Measurements from ENCODE around the gene RALGDS.
"Not testable (repeated sequence)": the region's sequence is repeated elsewhere in the genome, so short reads cannot be mapped to it uniquely, and the experiment has no call there.

The RALGDS gene

DNA sequence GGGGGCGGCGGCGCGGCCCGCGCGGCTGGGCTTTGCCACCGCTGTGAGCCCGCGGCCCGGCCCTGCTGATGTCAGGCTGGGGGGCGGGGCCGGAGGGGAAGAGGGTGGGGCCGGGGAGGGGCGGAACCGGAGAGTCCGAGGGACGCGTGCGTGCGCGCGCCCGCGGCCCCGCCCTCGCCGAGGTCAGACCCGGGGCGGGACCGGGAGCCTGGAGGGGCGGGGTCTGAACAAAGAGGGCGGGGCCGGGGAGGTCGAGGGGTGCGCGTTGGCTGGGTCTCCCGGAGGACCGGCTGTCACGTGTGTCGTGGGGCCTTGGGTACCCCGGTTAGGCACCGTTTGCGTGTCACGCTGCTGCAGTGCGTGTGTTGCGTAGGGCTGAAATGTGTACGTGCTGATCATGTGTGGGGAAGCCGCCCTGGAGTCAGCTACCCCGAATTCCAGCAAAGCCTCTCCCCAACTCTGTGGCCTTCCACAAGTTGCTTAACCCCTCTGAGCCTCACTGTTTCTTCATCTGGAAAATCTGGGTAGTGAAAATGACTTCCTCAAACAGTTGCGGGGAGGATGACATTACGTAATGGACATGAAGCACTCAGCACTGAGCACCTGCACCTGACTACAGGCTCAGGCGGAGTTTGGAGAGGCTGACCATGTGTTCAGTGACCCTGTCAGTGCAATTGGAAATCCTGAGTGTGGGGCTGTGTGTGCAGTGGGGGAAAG is at the start of gene RALGDS:
RALGDS (minus strand) TSS at position 43 of the 717 bp plus-strand sequence. CDS start 86 bp downstream, outside the sequence.
- DNase-seq, result peak; percentile 67

DNA sequence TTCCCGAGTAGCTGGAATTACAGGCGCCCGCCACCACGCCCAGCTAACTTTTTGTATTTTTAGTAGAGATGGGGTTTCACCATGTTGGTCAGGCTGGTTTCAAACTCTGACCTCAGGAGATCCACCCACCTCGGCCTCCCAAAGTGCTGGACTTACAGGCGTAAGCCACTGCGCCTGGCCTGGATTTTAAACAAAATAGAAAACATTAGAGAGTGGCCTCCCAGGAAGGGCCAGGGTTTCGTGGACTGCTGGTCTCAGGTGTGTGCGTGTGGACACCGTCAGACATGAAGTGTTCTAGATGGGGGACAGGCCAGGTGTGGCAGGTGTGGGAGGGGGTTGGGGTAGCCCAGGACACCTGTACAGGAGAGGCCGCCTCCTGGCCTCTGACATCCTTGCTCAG is 49.7 kb upstream of the RALGDS start:
- no peak for DNase-seq

DNA sequence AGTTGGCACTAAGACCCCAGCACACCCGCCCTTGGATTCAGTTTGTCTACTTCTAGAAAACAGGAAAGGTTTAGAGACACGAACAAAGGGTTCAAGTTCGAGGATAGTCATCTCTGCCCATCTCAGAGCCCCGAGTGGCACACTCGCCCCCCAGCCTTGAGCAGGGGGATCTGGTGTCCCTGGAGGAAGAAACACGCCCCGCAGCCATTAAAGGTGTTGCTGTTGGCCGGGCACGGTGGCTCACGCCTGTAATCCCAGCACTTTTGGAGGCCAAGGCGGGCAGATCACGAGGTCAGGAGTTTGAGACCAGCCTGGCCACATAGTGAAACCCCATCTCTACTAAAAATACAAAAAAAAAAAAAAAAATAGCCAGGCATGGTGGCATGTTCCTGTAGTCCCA is 48.6 kb upstream of the RALGDS start:
- not testable (repeated sequence) for DNase-seq

DNA sequence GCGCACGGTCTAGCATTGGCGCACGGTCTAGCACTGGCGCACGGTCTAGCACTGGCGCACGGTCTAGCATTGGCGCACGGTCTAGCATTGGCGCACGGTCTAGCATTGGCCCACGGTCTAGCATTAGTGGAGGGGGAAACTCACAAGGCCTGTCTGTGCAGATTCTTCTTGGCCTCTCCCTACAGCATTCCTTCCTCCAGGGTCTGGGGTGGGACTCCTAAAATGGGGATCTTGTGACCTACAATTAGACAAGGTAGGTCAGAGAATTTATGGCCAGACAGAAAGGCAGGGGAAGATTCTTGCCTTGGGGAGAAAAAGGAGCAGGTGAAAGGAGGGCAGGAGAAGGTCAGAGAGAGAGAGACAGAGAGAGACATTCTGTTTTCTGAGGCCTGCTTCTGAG is 48.1 kb upstream of the RALGDS start:
- no peak for DNase-seq

DNA sequence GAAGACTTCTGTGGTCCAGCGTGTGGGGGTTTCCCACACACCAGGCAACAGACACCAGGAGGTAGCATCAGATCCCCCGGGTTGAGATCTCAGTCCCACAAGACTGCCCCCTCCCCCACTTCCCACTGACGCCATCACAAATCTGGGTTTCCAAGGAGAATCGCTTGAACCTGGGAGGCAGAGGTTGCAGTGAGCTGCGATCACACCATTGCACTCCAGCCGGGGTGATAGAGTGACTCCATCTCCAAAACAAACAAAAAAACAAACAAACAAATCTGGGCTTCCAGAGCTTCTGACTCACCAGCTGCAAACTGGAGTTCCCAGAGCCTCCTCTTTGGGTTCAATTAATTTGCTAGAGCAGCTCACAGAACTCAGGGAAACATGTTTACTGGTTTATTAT is 47.4 kb upstream of the RALGDS start:
- no peak for DNase-seq

DNA sequence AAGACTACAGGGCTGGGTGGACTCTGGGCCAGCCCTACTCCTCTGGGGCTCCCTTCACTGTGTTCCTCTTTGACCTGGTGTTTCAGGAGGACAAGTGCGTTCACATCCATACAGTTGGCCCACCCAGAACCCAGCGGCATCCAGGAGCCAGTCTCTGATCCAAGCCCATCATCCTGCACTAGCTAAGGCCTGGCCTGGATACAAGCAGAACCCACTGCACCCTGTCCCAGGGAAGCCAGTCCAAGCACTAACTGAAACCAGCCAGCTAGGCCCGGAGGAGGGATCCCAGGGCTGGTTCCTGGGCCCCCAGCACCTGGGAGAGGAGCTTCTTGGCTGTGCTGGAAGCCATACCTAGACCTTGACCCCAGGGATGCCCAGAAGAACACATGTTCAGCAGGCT is 46.7 kb upstream of the RALGDS start:
- no peak for DNase-seq

DNA sequence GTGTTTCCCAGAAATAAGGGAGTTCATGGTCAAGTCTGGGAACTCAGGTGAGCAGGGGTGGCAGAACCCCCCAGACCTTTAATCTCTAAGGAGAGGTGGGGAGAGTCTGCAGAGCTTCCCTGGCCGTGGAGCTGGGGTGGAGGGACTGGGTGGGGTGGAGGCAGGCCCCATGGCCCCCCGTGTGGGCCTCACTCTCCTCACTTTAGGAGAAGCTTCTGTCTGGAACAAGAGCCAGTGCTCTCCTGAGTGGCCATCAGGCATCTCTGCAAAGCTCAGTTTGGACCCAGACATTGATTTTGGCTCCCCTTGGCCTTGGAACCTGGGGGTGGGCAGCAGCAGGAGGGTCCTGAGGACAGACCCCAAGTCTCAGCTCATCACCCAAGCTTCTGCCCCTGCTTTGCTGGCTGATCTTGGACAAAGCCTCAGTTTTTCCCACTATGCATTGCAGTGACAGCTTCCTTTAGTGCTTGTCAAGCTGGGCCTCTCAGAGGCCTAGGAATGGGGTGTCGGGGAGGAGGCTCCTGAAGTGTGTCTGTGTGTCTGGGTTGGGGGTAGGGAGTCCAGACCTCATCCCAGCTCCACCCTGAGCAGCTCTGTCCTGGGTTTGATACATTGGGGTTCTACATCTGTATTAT is 46.2 kb upstream of the RALGDS start:
- DNase-seq, result no peak

DNA sequence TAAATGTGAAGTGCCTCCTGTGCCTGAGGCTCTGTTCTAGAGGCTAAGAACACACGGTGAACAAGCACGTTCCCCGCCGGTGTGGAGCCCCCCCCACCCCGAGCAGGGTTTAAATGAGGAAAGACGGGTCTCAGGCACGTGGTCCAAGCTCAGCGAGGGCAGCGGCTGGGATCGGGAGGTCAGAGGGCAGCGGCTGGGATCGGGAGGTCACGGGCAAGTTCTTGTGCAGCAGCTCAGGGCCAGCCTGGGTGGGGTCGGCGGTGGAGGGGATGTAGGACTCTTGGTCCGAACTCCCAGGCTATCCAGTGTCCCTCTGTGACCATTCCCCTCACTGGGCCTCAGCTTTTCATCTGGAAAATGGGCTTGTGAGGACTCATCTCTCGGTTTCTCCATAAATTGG is 45.4 kb upstream of the RALGDS start:
- no peak for DNase-seq

DNA sequence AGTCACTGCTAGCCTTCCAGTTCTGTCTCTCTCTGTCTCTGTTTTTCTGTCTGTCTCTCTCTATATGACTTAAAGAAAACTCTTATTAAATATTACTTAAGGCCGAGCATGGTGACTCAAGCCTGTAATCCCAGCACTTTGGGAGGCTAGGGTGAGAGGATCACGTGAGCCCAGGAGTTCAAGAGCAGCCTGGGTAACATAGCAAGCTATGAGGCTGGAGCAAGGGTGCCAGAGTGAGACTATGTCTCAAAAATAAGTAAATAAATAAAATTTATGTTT is 44.4 kb upstream of the RALGDS start:
- no peak for DNase-seq

DNA sequence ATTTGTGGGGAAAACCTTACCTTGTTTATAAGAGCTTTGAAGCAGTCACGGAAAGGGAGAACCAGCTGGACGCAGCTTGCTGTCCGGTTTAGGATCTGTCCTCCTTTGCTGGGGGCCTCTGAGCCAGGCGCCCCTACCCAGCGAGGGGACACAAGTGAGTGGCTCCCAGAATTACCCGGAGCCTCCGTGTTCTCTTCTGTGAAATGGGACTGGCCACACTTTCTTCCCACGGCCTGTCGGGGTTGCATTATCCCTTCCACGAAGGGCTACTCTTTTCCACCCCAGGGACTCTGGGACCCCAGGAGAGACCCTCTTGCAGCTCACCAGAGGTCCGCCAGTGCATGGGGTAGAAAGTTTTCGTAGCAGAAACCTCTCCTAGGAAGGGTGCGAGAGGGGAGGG is 43.2 kb upstream of the RALGDS start:
- DNase-seq, result no peak

DNA sequence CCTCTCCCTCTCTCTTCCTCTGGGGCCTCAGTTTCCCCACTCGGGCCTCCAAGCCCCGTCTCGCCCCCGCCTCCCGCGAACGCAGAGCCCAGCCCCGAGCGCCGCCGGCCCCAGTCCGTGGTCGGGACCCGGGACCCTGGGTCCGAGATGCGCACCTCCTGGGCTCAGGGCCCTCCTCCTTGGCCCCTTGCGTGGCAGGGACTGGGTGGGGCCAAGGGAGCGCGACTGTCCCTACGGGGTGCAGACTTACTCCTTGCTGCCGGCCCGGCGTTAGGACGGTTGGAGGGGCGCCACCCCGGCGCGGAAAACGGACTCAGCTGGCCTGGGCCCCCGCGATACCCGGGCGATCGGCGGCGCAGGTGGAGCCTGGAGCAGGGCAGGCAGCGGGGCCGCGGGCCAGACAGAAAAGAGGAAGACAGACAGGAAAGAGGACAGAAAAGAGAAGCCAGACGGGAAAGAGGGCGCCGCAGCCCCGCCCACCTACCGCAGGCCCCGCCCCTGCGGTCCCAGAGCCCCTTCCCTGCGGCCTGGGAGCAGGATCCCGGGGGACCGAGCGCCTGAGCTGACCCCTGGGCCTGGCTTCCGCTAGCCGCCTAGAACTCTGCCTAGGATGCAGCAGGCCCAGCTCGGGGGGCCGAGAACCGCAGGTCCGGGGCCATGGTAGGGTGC is 42.6 kb upstream of the RALGDS start, which contains the start of gene GBGT1:
GBGT1 (minus strand) TSS at position 411 of the 669 bp plus-strand sequence. CDS start 1,502 bp downstream, outside the sequence.
- no peak for DNase-seq

DNA sequence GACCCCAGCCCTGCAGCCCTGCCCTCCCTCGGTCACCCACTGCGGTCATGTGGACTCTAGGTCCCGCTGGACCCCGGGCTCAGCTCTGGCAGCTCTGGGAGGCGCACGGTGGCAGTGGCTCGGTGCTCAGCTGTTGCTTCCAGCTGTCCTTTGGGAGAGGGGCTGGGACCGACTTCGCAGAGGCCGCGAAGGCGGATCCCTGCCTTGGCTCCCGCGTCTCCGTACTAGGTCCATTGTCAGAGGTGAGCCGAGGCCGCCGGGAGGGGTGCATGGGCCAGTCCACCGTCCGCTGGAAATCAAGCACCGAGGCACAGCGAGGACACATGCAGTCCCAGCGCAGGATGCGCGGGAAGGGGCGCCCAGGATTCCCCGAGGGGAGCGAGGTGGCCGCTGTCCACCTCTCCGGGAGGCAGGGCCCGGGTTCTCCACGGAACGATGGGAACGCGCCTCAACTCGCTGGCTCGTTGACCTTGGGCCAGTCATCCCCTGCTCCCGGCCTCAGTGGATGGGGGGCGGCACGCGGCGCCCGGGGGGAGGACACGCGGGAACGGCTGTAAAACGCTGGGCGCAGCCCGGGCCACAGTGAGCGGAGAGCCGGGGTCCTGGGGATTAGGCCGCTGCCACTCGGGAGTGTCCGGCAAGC is 41.9 kb upstream of the RALGDS start:
- no peak for DNase-seq

DNA sequence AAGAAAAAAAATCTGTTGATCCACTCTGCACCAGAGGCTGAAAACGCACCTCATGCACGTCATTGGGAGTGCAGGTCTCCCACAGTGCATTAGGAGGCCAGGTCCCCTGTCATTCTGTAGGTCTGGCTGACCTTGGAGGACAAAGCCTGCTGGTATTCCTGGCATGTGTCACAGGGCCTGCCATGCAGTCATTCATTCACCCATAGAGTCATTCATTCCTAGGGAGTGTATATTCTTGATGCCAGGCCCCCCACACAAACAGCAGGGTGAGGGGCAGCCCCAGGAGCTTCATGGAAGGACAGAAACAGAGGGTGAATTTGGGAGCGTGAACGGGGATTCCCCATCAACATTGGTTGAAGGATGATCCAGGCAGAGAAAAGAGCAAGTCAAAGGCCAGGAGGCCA is 40.5 kb upstream of the RALGDS start:
- no peak for DNase-seq

DNA sequence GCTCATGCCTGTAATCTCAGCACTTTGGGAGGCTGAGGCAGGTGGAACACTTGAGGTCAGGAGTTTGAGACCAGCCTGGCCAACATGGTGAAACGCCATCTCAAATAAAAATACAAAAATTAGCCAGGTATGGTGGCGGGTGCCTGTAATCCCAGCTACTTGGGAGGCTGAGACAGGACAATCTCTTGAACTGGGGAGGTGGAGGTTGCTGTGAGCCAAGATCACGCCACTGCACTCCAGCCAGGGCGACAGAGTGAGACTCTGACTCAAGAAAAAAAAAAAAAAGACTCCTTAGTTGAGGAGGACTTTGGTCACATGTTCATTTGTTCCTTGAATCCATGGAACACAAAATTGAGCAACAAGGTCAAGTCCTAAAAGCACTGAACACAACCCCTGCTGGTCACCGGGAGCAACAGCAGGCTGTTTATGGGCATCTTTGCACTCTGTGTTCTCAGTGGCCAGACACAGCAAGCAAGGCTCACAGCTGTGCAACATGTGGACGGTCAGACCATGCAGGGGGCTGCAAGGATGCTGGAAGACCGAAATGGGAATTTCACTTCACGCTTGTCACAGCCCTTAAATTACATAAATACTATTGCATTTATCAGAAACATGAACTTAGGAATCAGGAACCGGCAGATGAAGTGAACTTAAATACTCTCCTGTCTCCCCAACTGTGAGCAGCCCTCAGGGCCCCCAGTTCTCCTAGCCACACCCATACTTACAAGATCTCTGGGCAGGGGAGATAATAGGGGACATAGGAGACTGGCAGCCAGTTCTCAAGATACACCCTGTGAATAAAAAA is 39.9 kb upstream of the RALGDS start:
- DNase-seq, result no peak

DNA sequence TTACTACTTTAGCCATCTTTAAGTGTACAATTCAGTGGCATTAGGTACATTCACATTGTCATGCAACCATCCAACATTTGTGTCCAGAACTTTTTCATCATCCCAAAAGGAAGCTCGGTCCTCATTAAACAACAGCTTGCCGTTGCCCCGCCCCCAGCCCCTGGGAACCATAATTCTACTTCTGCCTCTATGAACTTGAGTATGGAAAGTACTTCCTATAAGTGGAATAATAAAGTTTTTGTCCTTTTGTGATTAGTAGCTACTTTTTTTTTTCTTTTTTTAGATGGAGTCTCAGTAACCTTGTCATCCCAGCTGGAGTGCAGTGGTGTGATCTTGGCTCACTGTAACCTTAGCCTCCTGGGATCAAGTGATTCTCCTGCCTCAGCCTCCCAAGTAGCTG is 37.7 kb upstream of the RALGDS start:
- DNase-seq, result no peak

DNA sequence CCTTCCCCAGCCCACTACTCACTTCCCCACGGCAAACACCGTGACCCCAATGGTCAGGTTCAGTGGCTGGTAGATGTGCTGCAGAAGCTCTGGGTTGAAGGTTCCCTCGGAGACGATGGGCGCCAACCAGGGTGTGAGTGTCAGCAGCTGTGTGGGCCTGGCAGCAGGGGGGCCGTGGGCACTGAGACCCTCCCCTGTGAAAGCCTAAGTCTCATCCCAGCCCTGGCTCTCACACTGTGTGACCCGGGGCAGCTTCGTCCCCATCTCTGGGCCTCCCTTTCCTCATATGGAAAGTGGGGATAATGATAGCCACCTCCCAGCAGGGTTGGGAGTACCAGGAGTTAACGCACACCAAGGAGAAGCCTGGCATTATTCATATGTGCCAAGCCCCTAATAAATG is 34.1 kb upstream of the RALGDS start:
- DNase-seq, result no peak

DNA sequence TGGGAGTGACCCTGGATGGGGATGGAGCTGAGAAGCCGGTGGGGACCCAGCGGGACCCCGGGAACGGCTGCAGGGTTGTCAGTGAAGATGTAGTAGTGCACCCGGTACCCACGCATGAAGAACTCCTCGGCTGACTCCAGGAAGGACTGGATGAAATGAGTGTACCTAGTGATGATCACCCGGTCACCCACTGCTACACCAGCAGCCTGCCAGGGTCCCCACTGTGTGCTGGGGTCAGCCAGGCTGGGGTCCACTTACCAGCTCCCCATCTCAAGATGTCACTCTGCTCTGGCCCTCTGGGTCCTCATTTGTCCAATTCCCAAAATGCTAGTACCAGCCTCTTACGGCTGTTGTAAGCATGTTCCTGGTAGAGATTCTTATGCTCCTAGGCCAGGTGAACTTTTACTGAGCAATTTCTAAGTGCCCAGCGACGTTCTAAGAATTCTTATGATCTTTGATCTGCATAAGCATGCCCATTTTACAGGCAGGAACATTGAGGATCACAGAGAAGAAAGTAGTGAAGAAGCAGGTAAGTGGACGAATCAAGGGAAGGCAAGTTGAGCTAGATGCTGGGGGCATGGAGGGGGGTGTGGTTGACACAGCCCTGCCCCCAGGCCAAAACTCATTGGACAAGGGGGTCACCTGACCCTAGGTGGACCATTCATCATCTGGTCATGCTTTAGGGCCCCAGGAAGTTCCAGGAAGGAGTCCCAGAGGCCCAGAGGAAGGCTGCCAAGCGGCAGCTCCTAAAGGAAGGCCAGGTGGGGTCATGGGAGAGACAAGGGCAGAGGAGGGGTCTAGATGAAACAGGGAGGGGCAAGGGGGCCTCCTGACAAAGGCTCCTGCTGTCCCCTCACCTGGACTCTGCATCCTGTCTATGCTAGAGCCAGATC is 33.3 kb upstream of the RALGDS start:
- no peak for DNase-seq

DNA sequence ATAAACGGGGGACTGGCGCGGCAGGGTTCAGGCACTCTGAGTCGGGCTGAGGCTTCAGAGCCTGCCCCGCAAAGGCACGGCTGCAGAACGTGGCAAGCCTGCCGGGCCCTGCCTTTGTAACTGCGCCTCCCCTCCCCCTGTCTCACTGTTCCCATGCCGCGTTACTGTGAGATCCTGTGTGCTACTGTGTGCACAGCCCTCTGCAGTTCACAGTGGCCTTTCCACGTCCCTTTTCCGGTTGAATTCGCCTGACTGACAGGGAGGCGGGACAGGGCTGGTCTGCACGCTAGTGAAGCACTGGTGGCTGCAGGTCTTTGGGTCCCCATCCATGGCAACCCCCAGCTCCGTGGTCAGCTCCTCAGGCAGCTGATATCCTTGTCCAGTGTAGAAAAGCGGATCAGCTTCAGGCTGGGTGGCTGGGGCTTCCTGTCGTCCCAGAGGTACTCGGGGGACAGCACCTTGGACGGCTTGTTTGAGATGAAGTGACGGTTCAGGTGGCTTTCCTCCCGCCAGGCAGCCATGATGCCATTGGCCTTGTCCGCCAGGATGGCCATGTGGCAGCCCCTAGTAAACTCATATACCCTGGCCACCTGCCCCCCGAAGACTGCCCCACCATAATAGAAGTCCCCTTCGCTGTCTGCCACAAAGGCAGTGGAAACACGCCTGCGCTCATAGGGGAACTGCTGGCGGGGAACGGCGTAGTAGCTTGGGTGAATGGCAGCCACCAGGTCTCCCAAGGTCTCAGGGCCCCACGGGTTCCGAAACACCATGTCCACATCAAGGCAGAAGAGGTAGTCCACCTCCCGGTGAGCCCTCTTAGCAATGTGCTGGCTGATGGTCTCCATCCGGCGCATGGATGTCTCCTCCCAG is 32.4 kb upstream of the RALGDS start:
- DNase-seq, result no peak

DNA sequence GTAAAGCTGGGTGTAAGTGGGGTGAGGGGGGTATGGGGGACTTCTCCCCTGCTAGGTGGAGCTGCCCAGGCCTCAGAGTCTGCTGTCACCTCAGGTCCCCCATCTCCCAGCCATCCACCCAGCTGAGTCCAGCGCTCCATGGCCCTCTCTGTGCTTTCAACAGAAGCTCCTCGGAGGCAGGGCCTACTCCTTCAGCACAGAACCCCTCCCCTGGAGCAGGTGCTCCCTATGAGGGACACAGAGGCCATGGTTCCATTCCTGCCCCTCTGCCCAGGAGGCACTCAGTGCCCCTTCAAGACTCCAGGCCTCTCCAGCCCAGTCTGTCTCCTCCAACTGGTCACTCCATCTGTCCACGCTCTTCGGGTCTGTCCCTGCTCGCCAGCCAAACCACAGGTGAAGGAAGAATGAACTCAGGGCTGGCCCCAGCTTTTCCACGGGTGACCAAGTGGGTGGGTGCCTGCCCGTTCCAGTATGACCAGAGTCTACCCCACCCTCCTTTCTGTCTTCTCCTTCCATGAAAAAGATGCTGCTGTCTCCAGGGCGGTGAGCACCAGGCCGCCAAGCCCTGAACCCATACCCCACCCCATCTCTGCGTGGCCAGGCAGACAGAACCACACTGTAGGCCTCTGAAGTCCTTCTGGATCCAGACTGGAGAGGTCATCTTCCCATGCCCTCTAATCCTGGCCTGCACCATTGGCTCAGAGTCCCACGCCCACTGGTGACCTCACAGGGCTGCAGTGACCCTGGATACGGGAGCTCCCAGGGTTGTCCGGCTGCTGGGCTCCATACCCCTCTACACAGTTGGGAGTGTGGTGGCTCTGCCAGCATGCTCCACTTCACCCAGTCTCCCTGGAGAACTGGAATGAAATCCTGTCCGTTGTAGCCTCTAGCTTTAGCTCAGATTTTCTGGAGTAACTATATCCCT is 30.8 kb upstream of the RALGDS start:
- no peak for DNase-seq

DNA sequence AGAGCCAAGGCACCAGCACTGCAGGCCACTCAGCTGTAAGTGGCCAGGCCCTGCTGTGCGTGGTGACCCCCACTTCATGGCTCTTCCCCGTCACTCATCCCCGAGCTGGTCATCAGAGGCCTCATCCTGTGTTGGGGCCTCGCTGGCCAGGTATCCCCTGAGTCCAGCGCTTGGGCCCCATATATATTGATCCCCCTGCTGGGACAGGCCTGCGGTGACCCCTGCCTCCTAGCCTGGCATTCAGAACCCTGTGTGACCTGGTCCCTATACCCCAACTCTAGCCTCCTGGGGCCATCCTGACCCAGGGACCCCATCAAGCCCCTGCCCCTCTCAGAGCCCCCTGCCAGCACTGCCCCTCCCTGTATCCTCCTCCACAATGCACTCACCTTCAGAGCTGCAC is 30.0 kb upstream of the RALGDS start:
- no peak for DNase-seq
